GM18520 (cell line): ENCODE results near the gene NT5C1A.

Experiments used
- ATAC-seq: cut with Tn5 transposase; IDR thresholded peaks from one replicate; pipeline ENCODE4 v1.9.1; 2021; ENCODE audit not compliant: unreplicated experiment

Gene NT5C1A

GRCh38 chr1:39639305-39640130, 32.4 kb downstream of the NT5C1A start, which contains the start of gene HEYL:
Gene HEYL (minus strand): TSS chr1:39639643. CDS start chr1:39639625, 18 bp downstream.
- no peak for ATAC-seq

GRCh38 chr1:39638965-39639304, 33.0 kb downstream of the NT5C1A start:
- no peak for ATAC-seq

- ATAC-seq, result no peak
These were observed 34.5 kb downstream of the NT5C1A start for GRCh38 chr1:39637361-39637760.

- ATAC-seq, result no peak
These were observed 36.1 kb downstream of the NT5C1A start for GRCh38 chr1:39635871-39636210.

- ATAC-seq, result no peak
These were observed 36.6 kb downstream of the NT5C1A start for GRCh38 chr1:39635205-39635870.

GRCh38 chr1:39633422-39633821, 38.5 kb downstream of the NT5C1A start:
- ATAC-seq, result no peak

GRCh38 chr1:39632682-39633417, 39.1 kb downstream of the NT5C1A start:
- no peak for ATAC-seq

GRCh38 chr1:39632323-39632681, 39.6 kb downstream of the NT5C1A start:
- no peak for ATAC-seq

GRCh38 chr1:39631361-39632322, 40.3 kb downstream of the NT5C1A start:
- no peak for ATAC-seq

- ATAC-seq, result no peak
These were observed 43.0 kb downstream of the NT5C1A start for GRCh38 chr1:39628807-39629350.

- ATAC-seq, result no peak
These were observed 45.3 kb downstream of the NT5C1A start for GRCh38 chr1:39626646-39627045.

GRCh38 chr1:39625462-39626273, 46.2 kb downstream of the NT5C1A start:
- no peak for ATAC-seq

- no peak for ATAC-seq
These were observed 46.9 kb downstream of the NT5C1A start for GRCh38 chr1:39625009-39625408.

GRCh38 chr1:39623053-39623452, 48.9 kb downstream of the NT5C1A start:
- ATAC-seq, result no peak

- no peak for ATAC-seq
These were observed 49.5 kb downstream of the NT5C1A start for GRCh38 chr1:39622427-39622826.

- no peak for ATAC-seq
These were observed 51.2 kb downstream of the NT5C1A start for GRCh38 chr1:39620659-39621165.

- ATAC-seq, result no peak
These were observed 54.3 kb downstream of the NT5C1A start for GRCh38 chr1:39617488-39618049.

GRCh38 chr1:39615086-39615673, 56.7 kb downstream of the NT5C1A start:
- ATAC-seq, result no peak

- ATAC-seq, result no peak
These were observed 57.4 kb downstream of the NT5C1A start for GRCh38 chr1:39614488-39614887.
